ENCODE measurements around the gene MFSD1. TPM values are rescaled to one million over a fixed set of nuclear protein-coding genes. Genes with fewer than 3 reads are reported as not detected.

Gene MFSD1
- total and polyA plus RNA-seq, 2 experiments from 2014 or later: 4.3 to 28.4 TPM

DNA sequence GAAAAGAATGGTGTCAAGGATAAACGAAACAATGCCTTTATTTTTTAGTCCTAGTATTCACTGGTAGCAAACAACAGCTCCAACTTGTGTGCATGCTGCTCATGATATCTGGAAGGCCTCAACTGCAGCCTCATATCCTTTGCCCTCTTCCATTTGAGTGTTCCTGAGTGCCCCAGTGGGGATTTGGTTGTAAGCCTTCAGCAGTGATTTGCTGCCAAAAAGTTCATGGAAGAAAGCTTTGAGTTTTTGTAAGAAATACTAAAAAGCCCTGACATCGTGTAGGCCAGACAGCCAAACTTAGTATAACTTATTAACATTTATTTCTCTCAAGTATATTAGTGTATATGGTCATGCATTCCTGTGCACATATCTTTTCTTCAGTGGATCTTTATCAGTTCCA is 30.0 kb downstream of the MFSD1 start (continued):
- TF ChIP-seq, protein P1, sequence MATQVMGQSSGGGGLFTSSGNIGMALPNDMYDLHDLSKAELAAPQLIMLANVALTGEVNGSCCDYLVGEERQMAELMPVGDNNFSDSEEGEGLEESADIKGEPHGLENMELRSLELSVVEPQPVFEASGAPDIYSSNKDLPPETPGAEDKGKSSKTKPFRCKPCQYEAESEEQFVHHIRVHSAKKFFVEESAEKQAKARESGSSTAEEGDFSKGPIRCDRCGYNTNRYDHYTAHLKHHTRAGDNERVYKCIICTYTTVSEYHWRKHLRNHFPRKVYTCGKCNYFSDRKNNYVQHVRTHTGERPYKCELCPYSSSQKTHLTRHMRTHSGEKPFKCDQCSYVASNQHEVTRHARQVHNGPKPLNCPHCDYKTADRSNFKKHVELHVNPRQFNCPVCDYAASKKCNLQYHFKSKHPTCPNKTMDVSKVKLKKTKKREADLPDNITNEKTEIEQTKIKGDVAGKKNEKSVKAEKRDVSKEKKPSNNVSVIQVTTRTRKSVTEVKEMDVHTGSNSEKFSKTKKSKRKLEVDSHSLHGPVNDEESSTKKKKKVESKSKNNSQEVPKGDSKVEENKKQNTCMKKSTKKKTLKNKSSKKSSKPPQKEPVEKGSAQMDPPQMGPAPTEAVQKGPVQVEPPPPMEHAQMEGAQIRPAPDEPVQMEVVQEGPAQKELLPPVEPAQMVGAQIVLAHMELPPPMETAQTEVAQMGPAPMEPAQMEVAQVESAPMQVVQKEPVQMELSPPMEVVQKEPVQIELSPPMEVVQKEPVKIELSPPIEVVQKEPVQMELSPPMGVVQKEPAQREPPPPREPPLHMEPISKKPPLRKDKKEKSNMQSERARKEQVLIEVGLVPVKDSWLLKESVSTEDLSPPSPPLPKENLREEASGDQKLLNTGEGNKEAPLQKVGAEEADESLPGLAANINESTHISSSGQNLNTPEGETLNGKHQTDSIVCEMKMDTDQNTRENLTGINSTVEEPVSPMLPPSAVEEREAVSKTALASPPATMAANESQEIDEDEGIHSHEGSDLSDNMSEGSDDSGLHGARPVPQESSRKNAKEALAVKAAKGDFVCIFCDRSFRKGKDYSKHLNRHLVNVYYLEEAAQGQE (IDR thresholded peaks at IDR 0.05; ENCODE audit: unreplicated experiment): no peak

DNA sequence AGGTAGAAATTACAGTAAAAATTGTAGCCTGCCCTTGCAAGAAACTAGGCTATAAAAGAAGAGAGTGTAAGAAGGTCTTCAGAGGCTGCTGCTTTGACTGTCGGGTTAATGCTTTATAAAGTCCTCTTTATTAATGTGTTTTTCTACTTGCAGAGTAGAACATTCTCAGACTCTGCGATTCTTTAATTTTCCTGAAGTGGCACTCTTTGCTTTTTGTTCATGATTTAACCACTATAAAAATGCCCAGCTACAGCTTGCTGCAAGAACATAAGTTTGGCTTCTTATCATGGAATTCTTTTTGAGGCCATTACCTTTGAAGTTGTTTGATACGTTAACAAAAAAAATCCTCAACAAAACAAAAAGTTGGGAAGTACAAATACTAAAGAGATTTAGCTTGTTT is 33.8 kb downstream of the MFSD1 start:
- H3F3A ChIP-seq (replicated peaks; ENCODE audit: low read depth): no peaks in the 10 kb centered on the region
- ATAC-seq (no peak), DNase-seq (ENCODE audit: low spot score) (no peak)
- Mint-ChIP-seq H3K27me3 (ENCODE audit: insufficient read depth, low read depth, poor library complexity) (no peaks in the 10 kb centered on the region), H3K4me3 (no peak overlapping the region), H3K9me3 (no peaks in the 10 kb centered on the region; the same call in 2 of the 3 replicates), H3K36me3 (ENCODE audit: low read depth) (no peaks in the 10 kb centered on the region; the same call in 2 of the 3 replicates), H3K4me1 (peaks cover 3% of the 10 kb centered on the region; the same call in 1 of the 3 replicates), H3K27ac (no peak overlapping the region)
- H3K27me3 ChIP-seq (ENCODE audit: insufficient read depth): no peaks in the 10 kb centered on the region
- no peaks in the 10 kb centered on the region for H3K9me2 ChIP-seq (ENCODE audit: insufficient read depth)
- no peak overlapping the region for H2AFZ ChIP-seq
- no peak overlapping the region for H3K4me2 ChIP-seq
- no peaks in the 10 kb centered on the region for H3K4me1 ChIP-seq (ENCODE audit: insufficient read depth)
- no peak overlapping the region for H3K27ac ChIP-seq (ENCODE audit: low read depth)
- no peaks in the 10 kb centered on the region for H3K36me3 ChIP-seq (ENCODE audit: insufficient read depth)
- H4K20me1 ChIP-seq (replicated peaks; ENCODE audit: insufficient read depth): no peaks in the 10 kb centered on the region
- H3K4me3 ChIP-seq: no peak overlapping the region
- H3K79me2 ChIP-seq (replicated peaks; ENCODE audit: insufficient read depth): no peaks in the 10 kb centered on the region
- TF ChIP-seq EZH2phosphoT487 (IDR thresholded peaks at IDR 0.05; ENCODE audit: unreplicated experiment) (no peak), EZH2 (IDR thresholded peaks at IDR 0.05; ENCODE audit: low read depth, unreplicated experiment) (no peak), STAT1 (IDR thresholded peaks at IDR 0.05; ENCODE audit: unreplicated experiment) (no peak), POLR2AphosphoS5 (IDR thresholded peaks at IDR 0.05; ENCODE audit: low read depth) (no peak), ZNF331 (CRISPR knock-in tag; IDR thresholded peaks at IDR 0.05; ENCODE audit: low read depth) (no peak), CREB1 (CRISPR knock-in tag; IDR thresholded peaks at IDR 0.05; ENCODE audit: low read depth) (no peak), JUNB (IDR thresholded peaks at IDR 0.05; ENCODE audit: unreplicated experiment) (no peak), ZNF114 (CRISPR knock-in tag; IDR thresholded peaks at IDR 0.05) (no peak)
- TF ChIP-seq, protein P2, sequence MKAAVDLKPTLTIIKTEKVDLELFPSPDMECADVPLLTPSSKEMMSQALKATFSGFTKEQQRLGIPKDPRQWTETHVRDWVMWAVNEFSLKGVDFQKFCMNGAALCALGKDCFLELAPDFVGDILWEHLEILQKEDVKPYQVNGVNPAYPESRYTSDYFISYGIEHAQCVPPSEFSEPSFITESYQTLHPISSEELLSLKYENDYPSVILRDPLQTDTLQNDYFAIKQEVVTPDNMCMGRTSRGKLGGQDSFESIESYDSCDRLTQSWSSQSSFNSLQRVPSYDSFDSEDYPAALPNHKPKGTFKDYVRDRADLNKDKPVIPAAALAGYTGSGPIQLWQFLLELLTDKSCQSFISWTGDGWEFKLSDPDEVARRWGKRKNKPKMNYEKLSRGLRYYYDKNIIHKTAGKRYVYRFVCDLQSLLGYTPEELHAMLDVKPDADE (IDR thresholded peaks at IDR 0.05): no peak
- TF ChIP-seq, protein P3, sequence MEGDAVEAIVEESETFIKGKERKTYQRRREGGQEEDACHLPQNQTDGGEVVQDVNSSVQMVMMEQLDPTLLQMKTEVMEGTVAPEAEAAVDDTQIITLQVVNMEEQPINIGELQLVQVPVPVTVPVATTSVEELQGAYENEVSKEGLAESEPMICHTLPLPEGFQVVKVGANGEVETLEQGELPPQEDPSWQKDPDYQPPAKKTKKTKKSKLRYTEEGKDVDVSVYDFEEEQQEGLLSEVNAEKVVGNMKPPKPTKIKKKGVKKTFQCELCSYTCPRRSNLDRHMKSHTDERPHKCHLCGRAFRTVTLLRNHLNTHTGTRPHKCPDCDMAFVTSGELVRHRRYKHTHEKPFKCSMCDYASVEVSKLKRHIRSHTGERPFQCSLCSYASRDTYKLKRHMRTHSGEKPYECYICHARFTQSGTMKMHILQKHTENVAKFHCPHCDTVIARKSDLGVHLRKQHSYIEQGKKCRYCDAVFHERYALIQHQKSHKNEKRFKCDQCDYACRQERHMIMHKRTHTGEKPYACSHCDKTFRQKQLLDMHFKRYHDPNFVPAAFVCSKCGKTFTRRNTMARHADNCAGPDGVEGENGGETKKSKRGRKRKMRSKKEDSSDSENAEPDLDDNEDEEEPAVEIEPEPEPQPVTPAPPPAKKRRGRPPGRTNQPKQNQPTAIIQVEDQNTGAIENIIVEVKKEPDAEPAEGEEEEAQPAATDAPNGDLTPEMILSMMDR (conservative IDR thresholded peaks at IDR 0.05; ENCODE audit: low read depth in 2 of 2): no peak

Measured in GM23338 (cell line).